Esophagus muscularis mucosa (tissue), 4 donors: ENCODE results near the gene PTPRD. TPM values are rescaled to one million over a fixed set of nuclear protein-coding genes. Genes with fewer than 3 reads are reported as not detected.

ENCODE experiments used
- DNase-seq: peaks from one replicate; pipeline ENCODE4 v3.0.0-alpha.2; 2017; ENCODE audit errors: extremely low spot score
- H3K27ac ChIP-seq, 4 donors: fragments of 200-600 bp; sonication (generic); replicated peaks in 1 of 4; 1 replicate in 3 of 4; 2 replicates in 1 of 4; pipeline ENCODE4 v1.5.1; 2016 to 2019; ENCODE audit warnings: mild to moderate bottlenecking in 1 of 4
- H3K27me3 ChIP-seq, 4 donors: fragments of 200-600 bp; sonication (generic); one replicate each; pipeline versions ENCODE4 v1.5.1 to v1.6.0; 2016 to 2019
- H3K36me3 ChIP-seq, 4 donors: fragments of 200-600 bp; sonication (generic); one replicate each; pipeline ENCODE4 v1.5.1; 2016 to 2019
- H3K4me1 ChIP-seq, 4 donors: fragments of 200-600 bp; sonication (generic); one replicate each; pipeline ENCODE4 v1.5.1; 2016 to 2019
- H3K4me3 ChIP-seq, 4 donors: fragments of 200-600 bp; sonication (generic); 1 replicate in 2 of 4; 2 replicates in 2 of 4; pipeline ENCODE4 v1.5.1; 2016 to 2019; ENCODE audit warnings: mild to moderate bottlenecking in 4 of 4, moderate library complexity in 1 of 4
- H3K9me3 ChIP-seq, 4 donors: fragments of 200-600 bp; sonication (generic); 1 replicate in 3 of 4; 2 replicates in 1 of 4; pipeline ENCODE4 v1.5.1; 2016 to 2019
- CTCF ChIP-seq, 3 experiments: fragments of 200-600 bp in 2 of 3; fragments of 450-650 bp in 1 of 3; sonication (generic) in 2 of 3; IDR thresholded peaks; one replicate each; pipeline ENCODE4 v1.5.1; 2017 to 2019; ENCODE audit warnings: antibody characterized with exemption in 3 of 3, mild to moderate bottlenecking in 2 of 3, moderate library complexity in 1 of 3
- EP300 ChIP-seq: sonication (generic); formaldehyde crosslinking; IDR thresholded peaks from one replicate; pipeline ENCODE4 v1.6.1; 2017; ENCODE audit warnings: antibody characterized with exemption
- POLR2A ChIP-seq: fragments of 450-650 bp; IDR thresholded peaks from one replicate; pipeline ENCODE4 v1.6.1; 2017; ENCODE audit warnings: antibody characterized with exemption, moderate library complexity, mild to moderate bottlenecking, low read depth
- POLR2AphosphoS5 ChIP-seq, 2 donors: sonication (generic); formaldehyde crosslinking; IDR thresholded peaks; one replicate each; pipeline ENCODE4 v1.6.1; 2017; ENCODE audit warnings: antibody characterized with exemption in 2 of 2
- WGBS: methylation state at CpG from one replicate; pipeline ENCODE4 v1.1.5; 2018; 5-methylcytosine and 5-hydroxymethylcytosine counted together
- intact Hi-C: fragments of 100-400 bp; cut with DNase I; formaldehyde crosslinking; loops from one replicate; pipeline ENCODE4 v1.15.1; 2023
- total RNA-seq, 4 donors: library from RNA; depleted of rRNA; stranded (reverse); fragments of >200 nt; gene quantifications; one replicate each; pipeline versions ENCODE4 v1.1.0 to v1.2.1, GENCODE V29; 2016

Gene PTPRD
- total RNA-seq, 4 donors from 2014 or later, result 4.1 to 6.6 (median 5.0) TPM

GRCh38 chr9:10094563-10094962 is 518.2 kb downstream of the PTPRD start:
- intact Hi-C loops, result no loop called here
- no peak for TF ChIP-seq CTCF (IDR thresholded peaks at IDR 0.05)
- WGBS, result 56% methylated on average over 3 of the region's 3 CpGs

DNA sequence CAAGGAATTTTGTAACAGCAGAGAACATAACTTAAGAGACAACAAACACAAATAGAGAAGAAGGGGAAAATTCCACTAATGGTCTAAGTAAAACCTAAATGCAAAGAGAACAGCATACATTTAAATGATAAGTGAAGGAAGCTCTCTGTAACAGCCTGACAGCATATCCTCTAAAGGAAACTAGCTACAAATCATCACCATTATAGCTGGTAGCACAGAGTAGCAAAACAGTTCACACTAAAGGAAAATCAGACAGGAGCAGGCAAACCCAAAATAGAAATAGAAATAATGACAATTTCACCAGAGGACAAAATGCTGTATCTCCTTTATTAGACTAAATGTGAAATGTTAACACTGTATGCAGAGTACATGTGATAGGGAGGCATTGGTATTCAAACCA is 532.8 kb downstream of the PTPRD start:
- no peaks in the 10 kb centered on the region for H3K9me3 ChIP-seq
- H3K36me3 ChIP-seq, result no peaks in the 10 kb centered on the region
- H3K27ac ChIP-seq, result no peak overlapping the region
- no peak for DNase-seq
- intact Hi-C loops, result no loop called here
- no peaks in the 10 kb centered on the region for H3K4me1 ChIP-seq
- TF ChIP-seq EP300, result no peak
- TF ChIP-seq POLR2AphosphoS5 (IDR thresholded peaks at IDR 0.05), result no peak
- TF ChIP-seq CTCF (IDR thresholded peaks at IDR 0.05), result no peak
- TF ChIP-seq POLR2A, result no peak
- H3K4me3 ChIP-seq, result no peak overlapping the region
- no peaks in the 10 kb centered on the region for H3K27me3 ChIP-seq

More at GRCh38 chr9:10094563-10094962, 518.2 kb downstream of the PTPRD start:
- no peaks in the 10 kb centered on the region for H3K36me3 ChIP-seq
- H3K4me3 ChIP-seq, result no peak overlapping the region
- DNase-seq, result no peak
- no peaks in the 10 kb centered on the region for H3K27me3 ChIP-seq
- no peaks in the 10 kb centered on the region for H3K9me3 ChIP-seq
- no peak overlapping the region for H3K27ac ChIP-seq
- no peaks in the 10 kb centered on the region for H3K4me1 ChIP-seq

DNA sequence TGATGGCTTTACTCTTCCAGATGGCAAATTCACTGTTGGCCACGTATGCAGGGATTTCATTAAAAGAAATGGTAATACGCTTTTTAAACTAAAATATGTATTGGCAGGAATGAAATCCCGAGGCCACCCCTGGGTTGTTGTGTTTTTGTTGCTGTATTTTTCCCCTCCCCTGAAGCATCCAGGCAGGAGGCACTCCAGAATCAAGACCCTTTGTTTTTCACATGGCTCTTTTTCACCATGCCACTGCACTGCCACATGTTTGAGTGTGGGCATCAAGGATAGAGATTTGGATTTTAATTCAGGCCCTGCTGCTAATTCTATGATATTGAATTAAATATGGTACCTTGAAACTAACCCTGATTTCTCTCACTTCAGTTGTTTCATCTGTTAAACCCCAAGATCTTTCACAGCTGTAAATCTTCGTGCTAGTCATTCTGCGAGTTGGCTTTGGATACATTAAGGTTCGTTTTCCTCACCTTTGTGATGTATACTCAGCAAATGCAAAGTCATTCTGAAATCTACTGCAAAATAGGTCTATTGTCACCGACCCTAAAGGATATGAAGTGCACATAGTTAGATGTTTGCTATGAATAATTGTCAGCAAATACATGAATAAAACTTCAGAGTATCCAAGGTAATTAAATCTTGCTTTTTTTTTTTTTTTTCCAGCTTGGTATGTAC is 533.4 kb downstream of the PTPRD start:
- Histone ChIP-seq H3K27me3 (no peaks in the 10 kb centered on the region), H3K9me3 (no peaks in the 10 kb centered on the region), H3K36me3 (no peaks in the 10 kb centered on the region), H3K4me3 (no peak overlapping the region), H3K27ac (no peak overlapping the region), H3K4me1 (no peaks in the 10 kb centered on the region)
- intact Hi-C loops, result no loop called here
- TF ChIP-seq EP300, result no peak
- no peak for TF ChIP-seq POLR2A
- no peak for TF ChIP-seq CTCF (IDR thresholded peaks at IDR 0.05)
- TF ChIP-seq POLR2AphosphoS5 (IDR thresholded peaks at IDR 0.05), result no peak
- no peak for DNase-seq
- 67% methylated on average over 7 of the region's 7 CpGs for WGBS

- no peak overlapping the region for H3K4me3 ChIP-seq
- H3K27ac ChIP-seq, result no peak overlapping the region
- WGBS, result 51% methylated on average over 1 of the region's 1 CpG
- intact Hi-C loops, result no loop called here
- H3K27me3 ChIP-seq, result no peaks in the 10 kb centered on the region
- H3K36me3 ChIP-seq, result no peaks in the 10 kb centered on the region
- TF ChIP-seq POLR2AphosphoS5 (IDR thresholded peaks at IDR 0.05) (no peak), EP300 (no peak), POLR2A (no peak), CTCF (IDR thresholded peaks at IDR 0.05) (no peak)
- H3K4me1 ChIP-seq, result no peaks in the 10 kb centered on the region
- no peaks in the 10 kb centered on the region for H3K9me3 ChIP-seq
- DNase-seq, result no peak
These were observed 541.2 kb downstream of the PTPRD start for GRCh38 chr9:10071579-10071978.
